Calu3 (cell line): Measurements from ENCODE around the gene SCAANT1. TPM values are rescaled to one million over a fixed set of nuclear protein-coding genes. Genes with fewer than 3 reads are reported as not detected.

ENCODE experiments used
- BruUV-seq: library from RNA; stranded (reverse); fragments of 400-500 nt; replicated peaks from 2 replicates; lab custom pipeline; 2021; lab: Mats Ljungman, UMichigan
- CTCF ChIA-PET: fragments of 300-600 bp; sonication (Branson Sonifier 250); formaldehyde crosslinking; loops from one replicate; lab custom pipeline; 2022; ENCODE audit warnings: antibody characterized with exemption; lab: Charles Lee
- DNase-seq: peaks from one replicate; pipeline ENCODE4 v3.0.0; 2022
- H3K27ac Mint-ChIP-seq: one replicate; pipeline ENCODE4 v1.8.0; 2022; ENCODE audit warnings: mixed read lengths; ENCODE audit not compliant: unreplicated experiment
- H3K27me3 Mint-ChIP-seq: one replicate; pipeline ENCODE4 v1.8.0; 2022; ENCODE audit warnings: mixed read lengths; ENCODE audit not compliant: unreplicated experiment
- H3K36me3 Mint-ChIP-seq: one replicate; pipeline ENCODE4 v1.8.0; 2022; ENCODE audit warnings: mild to moderate bottlenecking, moderate library complexity, mixed read lengths; ENCODE audit not compliant: insufficient read depth, unreplicated experiment
- H3K4me1 Mint-ChIP-seq: one replicate; pipeline ENCODE4 v1.8.0; 2022; ENCODE audit warnings: mild to moderate bottlenecking, low read depth, mixed read lengths; ENCODE audit not compliant: unreplicated experiment
- H3K4me3 Mint-ChIP-seq: one replicate; pipeline ENCODE4 v1.8.0; 2022; ENCODE audit warnings: mild to moderate bottlenecking, low read depth, moderate library complexity, mixed read lengths; ENCODE audit not compliant: unreplicated experiment
- H3K9me3 Mint-ChIP-seq: one replicate; pipeline ENCODE4 v1.8.0; 2022; ENCODE audit warnings: low read depth, mixed read lengths; ENCODE audit not compliant: unreplicated experiment
- intact Hi-C: fragments of 100-400 bp; cut with micrococcal nuclease; formaldehyde crosslinking; loops from one replicate; pipeline ENCODE4 v1.10.0; 2022; ENCODE audit not compliant: unreplicated experiment
- total RNA-seq: library from RNA; stranded (reverse); gene quantifications from 2 replicates; pipeline ENCODE4 v1.2.3, GENCODE V29; 2022
- TF ChIP-seq, protein P1 (sequence below): fragments of 200-600 bp; IDR thresholded peaks from one replicate; pipeline ENCODE4 v1.8.0; 2022; ENCODE audit warnings: antibody characterized with exemption; ENCODE audit not compliant: unreplicated experiment

The SCAANT1 gene
- total RNA-seq, 1 experiment from 2014 or later = not detected

DNA sequence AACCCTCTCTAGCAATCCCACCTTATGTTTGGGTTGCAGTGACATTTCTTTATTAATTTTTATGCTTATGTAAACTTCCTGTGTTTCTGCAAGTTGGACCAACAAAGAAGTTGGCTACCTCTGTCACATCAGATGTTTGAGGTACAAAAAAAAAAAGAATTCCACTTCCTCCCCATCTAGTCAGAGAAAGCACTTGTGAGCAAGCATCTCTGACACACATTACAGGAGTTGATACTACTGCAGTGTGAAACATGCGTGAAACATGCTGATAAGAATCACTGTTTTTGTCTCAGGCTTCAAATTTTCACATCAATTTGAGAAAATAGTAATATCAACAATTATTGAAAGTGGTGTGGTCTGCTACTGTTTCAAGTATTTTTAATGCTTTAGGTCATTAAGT is 1.3 kb downstream of the SCAANT1 start:
- H3K9me3 Mint-ChIP-seq = no peaks in the 10 kb centered on the region
- peaks cover 42% of the 10 kb centered on the region for H3K36me3 Mint-ChIP-seq
- TF ChIP-seq, protein P1, sequence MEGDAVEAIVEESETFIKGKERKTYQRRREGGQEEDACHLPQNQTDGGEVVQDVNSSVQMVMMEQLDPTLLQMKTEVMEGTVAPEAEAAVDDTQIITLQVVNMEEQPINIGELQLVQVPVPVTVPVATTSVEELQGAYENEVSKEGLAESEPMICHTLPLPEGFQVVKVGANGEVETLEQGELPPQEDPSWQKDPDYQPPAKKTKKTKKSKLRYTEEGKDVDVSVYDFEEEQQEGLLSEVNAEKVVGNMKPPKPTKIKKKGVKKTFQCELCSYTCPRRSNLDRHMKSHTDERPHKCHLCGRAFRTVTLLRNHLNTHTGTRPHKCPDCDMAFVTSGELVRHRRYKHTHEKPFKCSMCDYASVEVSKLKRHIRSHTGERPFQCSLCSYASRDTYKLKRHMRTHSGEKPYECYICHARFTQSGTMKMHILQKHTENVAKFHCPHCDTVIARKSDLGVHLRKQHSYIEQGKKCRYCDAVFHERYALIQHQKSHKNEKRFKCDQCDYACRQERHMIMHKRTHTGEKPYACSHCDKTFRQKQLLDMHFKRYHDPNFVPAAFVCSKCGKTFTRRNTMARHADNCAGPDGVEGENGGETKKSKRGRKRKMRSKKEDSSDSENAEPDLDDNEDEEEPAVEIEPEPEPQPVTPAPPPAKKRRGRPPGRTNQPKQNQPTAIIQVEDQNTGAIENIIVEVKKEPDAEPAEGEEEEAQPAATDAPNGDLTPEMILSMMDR = no peak
- H3K4me3 Mint-ChIP-seq = peak overlapping the region; percentile 88
- intact Hi-C loops = loop anchor here (5.0 kb wide), 3 partner anchors 44 to 81 kb away; no protein-coding TSS in a partner anchor
- H3K4me1 Mint-ChIP-seq = peaks cover 25% of the 10 kb centered on the region
- H3K27ac Mint-ChIP-seq = peak overlapping the region; percentile 71
- DNase-seq = no peak
- CTCF ChIA-PET = no interaction called here
- BruUV-seq = no TSS peak
- no peaks in the 10 kb centered on the region for H3K27me3 Mint-ChIP-seq

DNA sequence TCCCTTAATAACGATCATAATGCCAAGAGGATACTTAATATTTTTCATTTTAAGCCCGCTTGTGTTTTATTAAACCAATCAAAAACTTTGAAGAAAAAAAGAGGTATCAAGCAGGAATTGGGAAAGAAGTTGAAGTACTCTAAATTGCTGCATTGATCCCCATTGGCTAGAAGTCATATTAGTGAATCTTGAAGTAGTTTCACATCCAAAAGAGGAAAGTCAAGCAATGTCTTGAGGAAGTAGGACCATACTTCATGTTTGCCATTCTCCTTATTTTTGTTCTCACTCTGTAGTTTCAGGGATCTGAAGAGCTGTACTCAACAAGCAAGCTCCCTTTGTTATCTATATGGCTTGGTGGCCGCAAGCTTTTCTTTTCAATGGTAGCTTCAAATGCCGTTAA is 2.2 kb downstream of the SCAANT1 start:
- H3K9me3 Mint-ChIP-seq = no peaks in the 10 kb centered on the region
- CTCF ChIA-PET = no interaction called here
- H3K4me3 Mint-ChIP-seq = no peak overlapping the region
- H3K27ac Mint-ChIP-seq = peak overlapping the region; percentile 36
- no TSS peak for BruUV-seq
- intact Hi-C loops = loop anchor here (5.0 kb wide), 3 partner anchors 43 to 82 kb away; no protein-coding TSS in a partner anchor
- TF ChIP-seq, protein P1 = no peak
- peaks cover 25% of the 10 kb centered on the region for H3K4me1 Mint-ChIP-seq
- DNase-seq = no peak
- no peaks in the 10 kb centered on the region for H3K27me3 Mint-ChIP-seq
- peaks cover 38% of the 10 kb centered on the region for H3K36me3 Mint-ChIP-seq

DNA sequence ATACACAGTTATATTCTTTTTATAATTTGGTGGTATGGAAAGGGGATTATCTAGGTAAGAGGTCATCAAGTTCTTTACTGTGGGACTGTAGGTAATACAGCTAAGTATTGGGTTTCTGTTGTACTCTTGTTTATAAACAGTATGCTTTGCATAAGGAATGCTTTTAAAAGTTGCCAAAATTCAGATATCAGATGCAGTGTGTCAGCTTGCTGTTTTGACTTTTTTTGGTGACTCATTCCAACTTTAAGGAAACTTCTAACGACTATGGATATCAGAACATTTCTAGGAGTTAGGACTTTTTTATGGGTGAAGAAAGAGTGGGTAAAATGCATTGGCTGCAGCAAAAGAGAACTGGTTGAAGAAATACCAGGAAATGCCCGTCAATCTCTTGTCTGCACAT is 2.8 kb downstream of the SCAANT1 start:
- Mint-ChIP-seq H3K4me3 (no peak overlapping the region), H3K9me3 (no peaks in the 10 kb centered on the region), H3K36me3 (peaks cover 32% of the 10 kb centered on the region), H3K4me1 (peaks cover 20% of the 10 kb centered on the region), H3K27ac (no peak overlapping the region), H3K27me3 (no peaks in the 10 kb centered on the region)
- BruUV-seq = no TSS peak
- TF ChIP-seq, protein P1 = no peak
- intact Hi-C loops = no loop called here
- CTCF ChIA-PET = no interaction called here
- no peak for DNase-seq

DNA sequence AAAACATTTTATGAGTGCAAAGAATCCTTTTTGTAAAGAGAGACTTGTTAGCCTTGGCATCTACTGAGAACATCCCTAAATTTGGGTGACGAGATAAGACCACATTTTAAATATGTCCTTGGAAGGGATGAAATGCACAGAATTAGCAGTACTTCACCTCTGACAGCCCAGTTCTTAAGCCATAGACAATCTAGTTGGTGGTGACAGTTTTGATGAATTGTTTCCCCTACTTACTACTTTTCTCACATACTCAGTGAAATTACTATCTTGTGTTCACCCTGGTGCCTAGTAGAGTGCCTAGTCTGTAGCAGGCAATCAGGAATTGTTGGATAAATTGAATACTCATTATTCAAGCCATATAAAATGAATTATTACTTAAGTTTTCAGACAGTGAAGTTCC is 3.4 kb downstream of the SCAANT1 start:
- no peaks in the 10 kb centered on the region for H3K9me3 Mint-ChIP-seq
- no TSS peak for BruUV-seq
- DNase-seq = no peak
- peaks cover 16% of the 10 kb centered on the region for H3K4me1 Mint-ChIP-seq
- no peak overlapping the region for H3K27ac Mint-ChIP-seq
- TF ChIP-seq, protein P1 = no peak
- H3K4me3 Mint-ChIP-seq = no peak overlapping the region
- CTCF ChIA-PET = no interaction called here
- intact Hi-C loops = no loop called here
- peaks cover 27% of the 10 kb centered on the region for H3K36me3 Mint-ChIP-seq
- no peaks in the 10 kb centered on the region for H3K27me3 Mint-ChIP-seq
